NT2/D1 (cell line): ENCODE measurements around the gene MYO5C.

Experiments
- SUZ12 ChIP-seq: IDR thresholded peaks from 2 replicates; pipeline ENCODE4 v1.6.1; 2011; ENCODE audit not compliant: insufficient read length, insufficient read depth; ENCODE audit errors: extremely low read depth
- YY1 ChIP-seq: IDR thresholded peaks from 2 replicates; pipeline ENCODE4 v1.6.1; 2011; ENCODE audit not compliant: insufficient read length, insufficient read depth
- ZNF274 ChIP-seq: IDR thresholded peaks from 2 replicates; pipeline ENCODE4 v1.6.1; 2011; ENCODE audit warnings: mild to moderate bottlenecking, low read depth, low read length

DNA sequence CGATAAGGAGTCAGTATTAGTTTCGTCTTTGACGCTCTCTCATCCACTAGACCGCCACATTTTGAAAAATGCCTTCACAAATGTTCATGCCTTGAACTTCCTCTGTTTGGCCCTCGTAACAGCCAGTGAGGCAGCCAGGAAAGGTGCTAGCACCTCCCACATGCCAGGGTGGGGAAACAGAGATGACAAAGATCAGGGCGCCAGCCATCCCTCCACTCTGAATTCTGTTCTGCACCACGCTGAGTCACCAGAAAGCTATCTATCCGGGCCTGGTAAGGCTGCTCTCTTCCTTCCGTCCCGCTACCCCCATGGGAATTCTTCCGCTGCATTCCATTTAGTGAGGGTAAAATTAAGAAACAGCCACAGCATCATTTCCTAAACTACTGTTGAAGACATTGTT, 151.7 kb downstream of the MYO5C start:
- TF ChIP-seq YY1 (no peak), ZNF274 (no peak), SUZ12 (no peak)
